T-cell (primary cell): Measurements from ENCODE around the gene IP6K1. TPM values are rescaled to one million over a fixed set of nuclear protein-coding genes. Genes with fewer than 3 reads are reported as not detected.
A peak's percentile ranks its signal among the peaks of the same experiment; 100 is the strongest.

Source experiments
- ATAC-seq, 4 experiments: fragments of 200-7000 bp in 3 of 4; fragments of 150-1000 bp in 1 of 4; cut with Tn5 transposase; replicated peaks in 1 of 4; 1 replicate in 3 of 4; 2 replicates in 1 of 4; pipeline ENCODE4 v1.10.0; 2021; ENCODE audit warnings: moderate library complexity in 3 of 4, mild to moderate bottlenecking in 2 of 4, moderate number of reproducible peaks in 1 of 4
- CTCF ChIA-PET, 2 donors: fragments of 300-600 bp; sonication (Branson Sonifier 250); formaldehyde crosslinking; loops; one replicate each; lab custom pipeline; 2022; ENCODE audit warnings: antibody characterized with exemption in 2 of 2; lab: Charles Lee
- POLR2A ChIA-PET, 2 donors: fragments of 300-600 bp; sonication (Branson Sonifier 250); formaldehyde crosslinking; loops; one replicate each; lab custom pipeline; 2022; ENCODE audit warnings: antibody characterized with exemption in 2 of 2; lab: Charles Lee
- DNase-seq, 35 experiments: peaks; one replicate each; pipeline versions ENCODE4 v3.0.0 to v3.0.0-alpha.2; 2013 to 2023
- H3K27ac ChIP-seq: one replicate; pipeline ENCODE4 v1.5.1; 2013; ENCODE audit warnings: low read length
- H3K27me3 ChIP-seq, 2 experiments: replicated peaks in 1 of 2; 1 replicate in 1 of 2; 2 replicates in 1 of 2; pipeline versions ENCODE4 v1.6.1 to v1.7.0; 2013; ENCODE audit warnings: low read length in 1 of 2, mixed read lengths in 1 of 2; ENCODE audit not compliant: control insufficient read depth in 2 of 2, insufficient read depth in 2 of 2; ENCODE audit errors: extremely low read depth in 1 of 2
- H3K36me3 ChIP-seq, 2 donors: 1 replicate in 1 of 2; 2 replicates in 1 of 2; pipeline versions ENCODE4 v1.6.1 to v1.7.0; 2013; ENCODE audit warnings: low read length in 1 of 2; ENCODE audit not compliant: control insufficient read depth in 2 of 2, insufficient read depth in 1 of 2; ENCODE audit errors: extremely low read depth in 1 of 2
- H3K4me1 ChIP-seq, 2 experiments: 1 replicate in 1 of 2; 2 replicates in 1 of 2; pipeline versions ENCODE4 v1.6.1 to v1.7.0; 2013; ENCODE audit warnings: low read length in 2 of 2, mixed read lengths in 1 of 2; ENCODE audit not compliant: insufficient read depth in 2 of 2, control insufficient read depth in 1 of 2; ENCODE audit errors: extremely low read depth in 1 of 2
- H3K4me3 ChIP-seq, 2 donors: 1 replicate in 1 of 2; 2 replicates in 1 of 2; pipeline versions ENCODE4 v1.5.1 to v1.7.0; 2013; ENCODE audit warnings: mild to moderate bottlenecking in 2 of 2, low read length in 1 of 2, moderate library complexity in 1 of 2; ENCODE audit not compliant: control insufficient read depth in 1 of 2; ENCODE audit errors: extremely low read depth in 1 of 2
- H3K9me3 ChIP-seq: 2 replicates; pipeline ENCODE4 v1.7.0; 2013
- H3K27ac Mint-ChIP-seq, 2 donors: one replicate each; pipeline ENCODE4 v1.8.0; 2020 to 2021; ENCODE audit warnings: mild to moderate bottlenecking in 2 of 2, mixed read lengths in 2 of 2
- H3K27me3 Mint-ChIP-seq, 2 donors: one replicate each; pipeline ENCODE4 v1.8.0; 2021 to 2022; ENCODE audit warnings: mixed read lengths in 2 of 2
- H3K36me3 Mint-ChIP-seq: one replicate; pipeline ENCODE4 v1.8.0; 2021; ENCODE audit warnings: mixed read lengths
- H3K4me1 Mint-ChIP-seq, 3 donors: one replicate each; pipeline ENCODE4 v1.8.0; 2020 to 2022; ENCODE audit warnings: mixed read lengths in 3 of 3, mild to moderate bottlenecking in 1 of 3
- H3K4me3 Mint-ChIP-seq, 3 donors: one replicate each; pipeline ENCODE4 v1.8.0; 2020 to 2022; ENCODE audit warnings: mild to moderate bottlenecking in 3 of 3, mixed read lengths in 3 of 3, moderate library complexity in 3 of 3
- H3K9me3 Mint-ChIP-seq, 3 donors: one replicate each; pipeline ENCODE4 v1.8.0; 2020 to 2022; ENCODE audit warnings: mixed read lengths in 3 of 3
- WGBS: methylation state at CpG from one replicate; pipeline ENCODE4 v1.1.5; 2013; ENCODE audit warnings: missing lambda C conversion rate; ENCODE audit not compliant: insufficient coverage; 5-methylcytosine and 5-hydroxymethylcytosine counted together
- total RNA-seq, 35 experiments: library from RNA in 6 of 35; stranded (reverse) in 6 of 35; fragments of 120-200 nt in 1 of 35; gene quantifications; one replicate each; pipeline versions ENCODE4 v1.2.1 to v1.2.4 and lab custom pipeline; 2013 to 2026

IP6K1 gene
- total RNA-seq, 5 donors from 2014 or later (not counting 1 experiment from before 2014, with no cell fraction given): 31.6 to 62.2 (median 57.0) TPM

DNA sequence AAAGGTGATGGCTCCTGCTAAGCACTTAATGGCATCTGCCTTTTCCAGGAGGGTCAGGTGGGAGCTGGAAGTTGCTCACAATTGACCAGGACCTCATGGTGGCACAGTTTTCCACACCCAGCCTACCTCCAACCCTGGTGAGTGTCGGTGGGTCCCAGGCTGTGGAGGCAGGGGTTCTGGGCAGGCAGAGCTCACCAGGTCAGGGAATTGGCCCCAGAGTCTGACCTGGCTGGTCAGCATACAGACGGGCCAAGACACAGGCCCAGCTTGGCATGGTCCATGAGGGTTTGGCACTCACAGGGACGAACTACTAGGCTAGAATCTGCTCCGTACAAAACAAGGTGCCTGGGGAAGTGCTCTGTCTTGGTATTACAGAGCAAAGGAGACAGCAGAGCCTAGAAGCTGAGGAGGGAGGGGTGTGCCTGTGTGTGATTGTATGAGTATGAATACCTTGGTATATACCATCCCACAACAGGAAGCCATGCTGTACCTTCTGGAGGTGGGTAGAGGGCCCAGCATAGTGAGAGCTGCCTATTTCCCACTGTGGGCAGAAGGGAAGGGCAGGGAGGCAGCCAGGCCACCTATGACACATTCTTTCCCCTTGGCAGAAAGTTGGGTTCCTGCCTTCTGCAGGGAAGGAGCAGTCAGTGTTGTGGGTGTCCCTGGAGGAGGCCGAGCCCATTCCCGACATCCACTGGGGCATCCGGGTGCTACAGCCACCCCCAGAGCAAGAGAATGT is 105.7 kb downstream of the IP6K1 start:
- peaks cover 17 to 83% of the 10 kb centered on the region in 2 donors for H3K36me3 ChIP-seq
- H3K27ac Mint-ChIP-seq: no peak overlapping the region
- peaks cover 38% of the 10 kb centered on the region for H3K36me3 Mint-ChIP-seq
- no peaks in the 10 kb centered on the region for H3K9me3 Mint-ChIP-seq
- POLR2A ChIA-PET: interaction anchor here in 1 of 2 donors (0.5 kb wide), 1 partner anchor 410 kb away, joined by 3 read pairs; no protein-coding TSS in a partner anchor
- H3K4me3 Mint-ChIP-seq: no peak overlapping the region
- WGBS: 91% methylated on average over 4 of the region's 7 CpGs
- H3K27me3 Mint-ChIP-seq: peaks cover 0 to 1% of the 10 kb centered on the region in 2 donors
- peaks cover 2 to 23% of the 10 kb centered on the region in 2 experiments for H3K4me1 ChIP-seq
- no peak overlapping the region for H3K27ac ChIP-seq
- H3K27me3 ChIP-seq: peaks cover 0 to under 1% of the 10 kb centered on the region in 2 experiments
- H3K4me1 Mint-ChIP-seq: peaks cover 8 to 25% (median 23%) of the 10 kb centered on the region in 3 donors
- no peaks in the 10 kb centered on the region for H3K9me3 ChIP-seq
- DNase-seq (no peak), ATAC-seq (no peak)
- CTCF ChIA-PET: no interaction called here
- no peak overlapping the region for H3K4me3 ChIP-seq

GRCh38 chr3:49675912-49676311 is 110.4 kb downstream of the IP6K1 start:
- Mint-ChIP-seq H3K4me3 (peak overlapping the region; percentile 25 to 93 (median 47)), H3K36me3 (peaks cover 33% of the 10 kb centered on the region), H3K27me3 (no peaks in the 10 kb centered on the region), H3K9me3 (no peaks in the 10 kb centered on the region), H3K4me1 (peaks cover 41 to 47% (median 44%) of the 10 kb centered on the region in 3 donors), H3K27ac (no peak overlapping the region)
- H3K27ac ChIP-seq: no peak overlapping the region
- POLR2A ChIA-PET: no interaction called here
- CTCF ChIA-PET: interaction anchor here in 1 of 2 donors (1.7 kb wide), 1 partner anchor 136 kb away, joined by 7 read pairs; no protein-coding TSS in a partner anchor
- H3K4me3 ChIP-seq: no peak overlapping the region
- ATAC-seq: no peak
- H3K27me3 ChIP-seq: no peaks in the 10 kb centered on the region
- H3K4me1 ChIP-seq: peaks cover 12 to 41% of the 10 kb centered on the region in 2 experiments
- WGBS: 95% methylated on average over 11 of the region's 11 CpGs
- peaks cover 7 to 54% of the 10 kb centered on the region in 2 donors for H3K36me3 ChIP-seq
- H3K9me3 ChIP-seq: no peaks in the 10 kb centered on the region
- no peak for DNase-seq

GRCh38 chr3:49674497-49674983 is 111.8 kb downstream of the IP6K1 start:
- peak; percentile 4 to 7 (median 6) for ATAC-seq
- H3K27me3 Mint-ChIP-seq: no peaks in the 10 kb centered on the region
- DNase-seq: peak in 18 of 35 experiments; percentile 11 to 38 (median 22)

More at GRCh38 chr3:49674497-49674983, 111.8 kb downstream of the IP6K1 start:
- Histone ChIP-seq H3K27me3 (no peaks in the 10 kb centered on the region), H3K4me3 (peak overlapping the region; percentile 63 to 80), H3K4me1 (peaks cover 12 to 41% of the 10 kb centered on the region in 2 experiments), H3K36me3 (peaks cover 7 to 41% of the 10 kb centered on the region in 2 donors), H3K9me3 (no peaks in the 10 kb centered on the region), H3K27ac (no peak overlapping the region)
- 0% methylated on average over 24 of the region's 34 CpGs for WGBS
- ChIA-PET CTCF (no interaction called here), POLR2A (no interaction called here)
- no peaks in the 10 kb centered on the region for H3K9me3 Mint-ChIP-seq
- H3K27ac Mint-ChIP-seq: peak overlapping the region in 1 of 2 donors; percentile 73
- H3K4me1 Mint-ChIP-seq: peaks cover 41 to 42% (median 42%) of the 10 kb centered on the region in 3 donors
- H3K4me3 Mint-ChIP-seq: peak overlapping the region; percentile 87 to 93 (median 90)
- peaks cover 26% of the 10 kb centered on the region for H3K36me3 Mint-ChIP-seq

Other genes starting within 250 kb of the IP6K1 start
- gene BSN, start 232.1 kb downstream of the IP6K1 start, total RNA-seq: under 1 TPM; 0.08 to 0.44 (median 0.32) TPM
- gene APEH, start 112.2 kb downstream of the IP6K1 start, total RNA-seq: 100 to 1,000 TPM in 4 of 5 donors, 10 to 100 TPM in 1; 82.8 to 162 (median 141) TPM
- gene MST1, start 97.1 kb downstream of the IP6K1 start, total RNA-seq: 10 to 100 TPM in 4 of 5 donors, 1 to 10 TPM in 1; 9.9 to 16.1 (median 12.6) TPM
- gene RNF123, start 97.0 kb downstream of the IP6K1 start, total RNA-seq: 10 to 100 TPM; 40.9 to 79.8 (median 72.8) TPM
- gene AMIGO3, start 66.9 kb downstream of the IP6K1 start, total RNA-seq: 1 to 10 TPM in 1 of 5 donors, under 1 TPM in 2, not detected in 2; 0.20 to 1.4 (median 0.26) TPM
- gene GMPPB, start 62.6 kb downstream of the IP6K1 start, total RNA-seq: 10 to 100 TPM; 34.5 to 54.5 (median 39.9) TPM
- under 1 TPM in 4 of 5 donors, not detected in 1; 0.35 to 0.68 (median 0.36) TPM for gene CDHR4, start 13.3 kb upstream of the IP6K1 start, total RNA-seq
- 1 to 10 TPM in 4 of 5 donors, under 1 TPM in 1; 0.73 to 2.7 (median 1.8) TPM for gene INKA1, start 16.7 kb upstream of the IP6K1 start, total RNA-seq
- 100 to 1,000 TPM; 246 to 299 (median 293) TPM for gene UBA7, start 27.4 kb upstream of the IP6K1 start, total RNA-seq
- gene TRAIP, start 70.0 kb upstream of the IP6K1 start, total RNA-seq: 1 to 10 TPM; 4.0 to 5.7 (median 4.4) TPM
- under 1 TPM in 3 of 5 donors, not detected in 2; 0.18 to 0.35 (median 0.28) TPM for gene CAMKV, start 83.4 kb upstream of the IP6K1 start, total RNA-seq
- 1 to 10 TPM in 4 of 5 donors, under 1 TPM in 1; 0.59 to 1.6 (median 1.3) TPM for gene MST1R, start 117.3 kb upstream of the IP6K1 start, total RNA-seq
- gene MON1A, start 143.3 kb upstream of the IP6K1 start, total RNA-seq: 10 to 100 TPM in 3 of 5 donors, 1 to 10 TPM in 2; 5.4 to 15.0 (median 11.7) TPM
- 100 to 1,000 TPM; 127 to 149 (median 140) TPM for gene RBM6, start 153.6 kb upstream of the IP6K1 start, total RNA-seq